ENCODE measurements around the gene ST6GALNAC3.

ST6GALNAC3 gene

GRCh38 chr1:76314730-76315129, 240.2 kb downstream of the ST6GALNAC3 start (continued):
- TF ChIP-seq PRDM6 (tag by site-specific recombination; IDR thresholded peaks at IDR 0.05) (no peak), ZNF341 (tag by site-specific recombination; IDR thresholded peaks at IDR 0.05; ENCODE audit: low read depth) (no peak), ZFP69B (tag by site-specific recombination; IDR thresholded peaks at IDR 0.05) (no peak)

- no peak overlapping the region for H3K27ac ChIP-seq (ENCODE audit: extremely low read depth, low read depth, low read length)
- H3K9me3 ChIP-seq (ENCODE audit: control insufficient read depth, insufficient read depth, low read depth, low read length) = no peaks in the 10 kb centered on the region
- POLR2A ChIA-PET = no interaction called here
- TF ChIP-seq ZNF302 (tag by site-specific recombination; IDR thresholded peaks at IDR 0.05; ENCODE audit: low read depth) (no peak), ZNF335 (tag by site-specific recombination; conservative IDR thresholded peaks at IDR 0.05) (no peak), ZNF747 (tag by site-specific recombination; IDR thresholded peaks at IDR 0.05) (no peak), ZNF639 (tag by site-specific recombination; IDR thresholded peaks at IDR 0.05) (no peak), PRDM2 (tag by site-specific recombination; IDR thresholded peaks at IDR 0.05; ENCODE audit: borderline replicate concordance) (no peak), ZNF585B (tag by site-specific recombination; IDR thresholded peaks at IDR 0.05) (no peak), KLF7 (tag by site-specific recombination; IDR thresholded peaks at IDR 0.05; ENCODE audit: borderline replicate concordance) (no peak), ZFP37 (tag by site-specific recombination; IDR thresholded peaks at IDR 0.05) (no peak), ZNF202 (tag by site-specific recombination; IDR thresholded peaks at IDR 0.05; ENCODE audit: borderline replicate concordance) (no peak), ZNF112 (tag by site-specific recombination; IDR thresholded peaks at IDR 0.05) (no peak), ZNF184 (tag by site-specific recombination; IDR thresholded peaks at IDR 0.05) (no peak), ZNF155 (tag by site-specific recombination; IDR thresholded peaks at IDR 0.05) (no peak), ZBTB1 (tag by site-specific recombination; IDR thresholded peaks at IDR 0.05) (no peak), ZNF10 (tag by site-specific recombination; IDR thresholded peaks at IDR 0.05) (no peak), KLF16 (tag by site-specific recombination; IDR thresholded peaks at IDR 0.05) (no peak), GLI4 (tag by site-specific recombination; IDR thresholded peaks at IDR 0.05) (no peak), ZFP41 (tag by site-specific recombination; IDR thresholded peaks at IDR 0.05; ENCODE audit: borderline replicate concordance) (no peak), ZNF629 (tag by site-specific recombination; IDR thresholded peaks at IDR 0.05) (no peak), ZBTB7A (tag by site-specific recombination; IDR thresholded peaks at IDR 0.05; ENCODE audit: low read depth) (no peak)
- H3K4me3 ChIP-seq (ENCODE audit: low read depth, low read length) = no peak overlapping the region
- CTCF ChIA-PET = interaction anchor here (0.6 to 1.7 kb wide), 4 partner anchors 14 to 271 kb away, joined by 3 to 7 read pairs (median 4); no protein-coding TSS in a partner anchor
- H3K4me1 ChIP-seq (ENCODE audit: control insufficient read depth, insufficient read depth, low read length) = no peaks in the 10 kb centered on the region
- H3K36me3 ChIP-seq (ENCODE audit: control insufficient read depth in 2 of 2, insufficient read depth in 1 of 2, low read length in 2 of 2) = no peaks in the 10 kb centered on the region
Measured at GRCh38 chr1:76317299-76317900, 242.9 kb downstream of the ST6GALNAC3 start.

Data from HEK293 (cell line).